HUES6 (cell line): Measurements from ENCODE around the gene GRB2.
A peak's percentile ranks its signal among the peaks of the same experiment; 100 is the strongest.
"Not testable (repeated sequence)": the region's sequence is repeated elsewhere in the genome, so short reads cannot be mapped to it uniquely, and the experiment has no call there.

Source experiments
- H3K27ac ChIP-seq: 2 replicates; pipeline ENCODE4 v1.7.0; 2013; ENCODE audit warnings: low read depth, mild to moderate bottlenecking, low read length, inconsistent platforms
- H3K27me3 ChIP-seq: 2 replicates; pipeline ENCODE4 v1.6.1; 2013; ENCODE audit warnings: low read length; ENCODE audit not compliant: control insufficient read depth, insufficient read depth
- H3K36me3 ChIP-seq: 2 replicates; pipeline ENCODE4 v1.6.1; 2013; ENCODE audit warnings: low read length; ENCODE audit not compliant: control insufficient read depth, insufficient read depth
- H3K4me1 ChIP-seq: 2 replicates; pipeline ENCODE4 v1.6.1; 2013; ENCODE audit warnings: low read length; ENCODE audit not compliant: control insufficient read depth, insufficient read depth
- H3K4me3 ChIP-seq: 2 replicates; pipeline ENCODE4 v1.5.1; 2013; ENCODE audit warnings: low read depth, low read length
- H3K9ac ChIP-seq: one replicate; pipeline ENCODE4 v1.6.1; 2013; ENCODE audit warnings: mild to moderate bottlenecking, low read length
- H3K9me3 ChIP-seq: 2 replicates; pipeline ENCODE4 v1.6.1; 2013; ENCODE audit warnings: low read depth, low read length; ENCODE audit not compliant: control insufficient read depth, insufficient read depth

GRB2 gene

DNA sequence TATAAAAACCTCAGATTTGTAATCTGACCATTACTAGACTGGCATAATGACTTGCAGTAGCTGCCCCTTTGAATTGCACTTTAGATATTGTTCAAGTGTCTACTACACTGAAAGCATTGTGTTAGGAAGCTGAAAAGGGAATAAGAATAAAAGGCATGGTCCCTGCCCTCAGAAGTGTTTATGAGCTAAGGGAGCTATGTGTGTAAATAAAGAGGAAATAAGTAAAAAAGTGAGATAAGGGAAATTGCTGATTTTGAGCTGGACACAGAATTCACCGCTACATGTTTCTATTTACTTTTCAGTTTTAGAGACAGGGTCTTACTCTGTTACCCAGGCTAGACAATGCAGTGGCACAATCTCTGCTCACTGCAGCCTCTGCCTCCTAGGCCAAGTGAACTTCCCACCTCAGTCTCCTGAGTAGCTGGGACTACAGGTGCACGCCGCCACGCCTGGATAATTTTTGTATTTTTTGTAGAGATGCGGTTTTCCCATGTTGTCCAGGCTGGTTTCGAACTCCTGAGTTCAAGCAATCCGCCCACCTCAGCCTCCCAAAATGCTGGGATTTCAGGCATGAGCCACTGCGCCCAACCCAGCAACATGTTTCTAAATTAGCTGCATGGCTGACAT is 57.0 kb downstream of the GRB2 start:
- no peak overlapping the region for H3K9ac ChIP-seq
- H3K27ac ChIP-seq = no peak overlapping the region
- H3K36me3 ChIP-seq = no peaks in the 10 kb centered on the region
- no peaks in the 10 kb centered on the region for H3K9me3 ChIP-seq
- H3K4me1 ChIP-seq = peaks cover 61% of the 10 kb centered on the region
- no peaks in the 10 kb centered on the region for H3K27me3 ChIP-seq
- no peak overlapping the region for H3K4me3 ChIP-seq

DNA sequence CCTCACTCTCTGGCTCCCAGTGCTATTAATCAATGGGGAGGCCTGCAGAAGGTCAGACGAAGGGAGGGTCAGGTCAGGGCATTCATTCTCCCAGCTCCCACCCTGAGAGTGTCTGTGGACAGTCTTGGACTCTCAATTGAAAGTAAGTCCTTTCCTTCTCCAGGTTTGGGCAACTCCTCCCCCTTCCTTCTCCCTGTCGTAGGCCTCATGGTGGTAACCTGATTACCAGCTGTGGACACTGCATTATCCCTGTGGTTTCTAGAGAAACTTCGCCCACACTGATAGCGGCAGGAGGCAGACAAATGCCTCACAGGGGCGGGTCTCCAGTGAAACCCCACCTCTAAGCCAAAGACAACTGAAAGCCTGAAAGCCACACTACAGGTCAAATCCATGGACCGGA is 58.6 kb downstream of the GRB2 start:
- H3K36me3 ChIP-seq = no peaks in the 10 kb centered on the region
- peak overlapping the region; percentile 24 for H3K9ac ChIP-seq
- no peaks in the 10 kb centered on the region for H3K9me3 ChIP-seq
- peak overlapping the region; percentile 7; the same call in 1 of the 2 replicates for H3K27ac ChIP-seq
- H3K4me3 ChIP-seq = peak overlapping the region; percentile 4; the same call in 1 of the 2 replicates
- peaks cover 66% of the 10 kb centered on the region for H3K4me1 ChIP-seq
- H3K27me3 ChIP-seq = no peaks in the 10 kb centered on the region

DNA sequence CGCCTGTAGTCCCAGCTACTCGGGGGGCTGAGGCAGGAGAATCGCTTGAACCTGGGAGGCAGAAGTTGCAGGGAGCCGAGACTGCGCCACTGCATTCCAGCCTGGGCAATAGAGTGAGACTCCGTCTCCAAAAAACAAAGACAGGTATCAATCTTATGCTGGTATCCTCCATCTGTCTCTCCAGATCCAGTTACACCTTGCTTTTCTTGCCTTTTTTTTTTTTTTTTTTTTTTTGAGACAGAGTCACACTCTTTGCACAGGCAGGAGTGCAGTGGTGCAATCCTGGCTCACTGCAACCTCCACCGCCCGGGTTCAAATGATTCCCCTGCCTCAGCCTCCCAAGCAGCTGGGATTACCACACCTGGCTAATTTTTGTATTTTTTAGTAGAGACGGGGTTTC is 59.1 kb downstream of the GRB2 start:
- H3K9ac ChIP-seq = peak overlapping the region; percentile 24
- not testable (repeated sequence) for H3K4me3 ChIP-seq
- H3K27ac ChIP-seq = 0 out of 2 replicates have a peak overlapping the region, but pooled peaks have one; percentile 7

DNA sequence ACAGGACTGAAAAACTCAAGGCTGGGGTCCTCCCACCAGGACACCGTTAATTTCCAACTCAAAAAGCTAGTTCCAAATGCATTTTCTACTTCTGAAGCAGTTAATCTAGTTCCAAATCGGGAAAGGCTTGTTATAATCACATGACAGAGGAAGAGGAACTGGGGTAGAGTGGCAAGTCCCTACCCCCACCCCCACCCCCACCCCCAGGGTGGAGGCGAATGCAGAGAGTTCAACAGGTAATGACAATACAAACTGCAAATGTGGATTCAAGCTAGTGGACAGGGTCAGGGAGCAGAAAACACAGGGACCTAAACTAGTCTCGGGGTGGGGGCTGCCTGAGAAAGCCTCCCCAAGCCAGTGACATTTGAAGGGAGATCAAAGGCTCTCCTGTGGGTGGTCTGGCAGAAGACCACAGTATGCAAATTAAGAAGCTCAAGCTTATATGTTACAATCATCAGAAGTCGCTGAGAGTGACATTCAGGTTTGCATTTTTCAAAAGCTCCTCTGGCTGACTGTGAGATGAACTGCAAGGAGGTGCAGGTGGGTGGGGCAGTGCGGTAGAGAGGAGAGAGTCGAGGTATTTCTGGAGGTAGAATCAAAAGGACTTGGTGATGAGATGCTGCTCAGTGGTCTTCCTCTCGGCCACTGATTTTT is 59.8 kb downstream of the GRB2 start:
- peaks cover 63% of the 10 kb centered on the region for H3K4me1 ChIP-seq
- peak overlapping the region; percentile 75 for H3K9ac ChIP-seq
- H3K36me3 ChIP-seq = no peaks in the 10 kb centered on the region
- no peaks in the 10 kb centered on the region for H3K9me3 ChIP-seq
- H3K27ac ChIP-seq = peak overlapping the region; percentile 70; the same call in 1 of the 2 replicates
- H3K4me3 ChIP-seq = peak overlapping the region; percentile 47
- no peaks in the 10 kb centered on the region for H3K27me3 ChIP-seq

More for the DNA sequence above, 59.1 kb downstream of the GRB2 start:
- H3K4me1 ChIP-seq = peaks cover 66% of the 10 kb centered on the region
- not testable (repeated sequence) for H3K27me3 ChIP-seq, H3K36me3 ChIP-seq, H3K9me3 ChIP-seq

DNA sequence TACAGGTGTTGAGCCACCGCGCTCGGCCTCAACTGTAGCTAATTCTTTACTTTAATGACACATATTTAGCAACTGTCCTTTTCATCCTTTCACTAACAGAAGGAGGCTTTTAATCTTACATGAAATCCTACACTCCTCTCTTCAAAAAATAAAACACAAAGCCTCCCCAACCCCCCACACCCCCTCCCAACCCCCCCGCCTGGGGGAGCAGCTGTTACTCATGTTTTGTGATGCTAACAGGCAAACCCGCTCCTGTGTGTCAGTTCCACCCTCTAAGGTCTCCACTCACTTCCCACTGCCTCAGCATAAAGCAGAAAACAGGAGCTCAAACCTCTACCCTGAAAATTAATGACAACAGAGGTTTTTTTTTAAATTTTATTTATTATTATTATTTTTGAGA is 60.8 kb downstream of the GRB2 start:
- H3K9ac ChIP-seq = peak overlapping the region; percentile 47
- H3K27me3 ChIP-seq = no peaks in the 10 kb centered on the region
- peaks cover 61% of the 10 kb centered on the region for H3K4me1 ChIP-seq
- peak overlapping the region; percentile 41; the same call in 1 of the 2 replicates for H3K4me3 ChIP-seq
- peak overlapping the region; percentile 70 for H3K27ac ChIP-seq
- no peaks in the 10 kb centered on the region for H3K9me3 ChIP-seq
- H3K36me3 ChIP-seq = no peaks in the 10 kb centered on the region

DNA sequence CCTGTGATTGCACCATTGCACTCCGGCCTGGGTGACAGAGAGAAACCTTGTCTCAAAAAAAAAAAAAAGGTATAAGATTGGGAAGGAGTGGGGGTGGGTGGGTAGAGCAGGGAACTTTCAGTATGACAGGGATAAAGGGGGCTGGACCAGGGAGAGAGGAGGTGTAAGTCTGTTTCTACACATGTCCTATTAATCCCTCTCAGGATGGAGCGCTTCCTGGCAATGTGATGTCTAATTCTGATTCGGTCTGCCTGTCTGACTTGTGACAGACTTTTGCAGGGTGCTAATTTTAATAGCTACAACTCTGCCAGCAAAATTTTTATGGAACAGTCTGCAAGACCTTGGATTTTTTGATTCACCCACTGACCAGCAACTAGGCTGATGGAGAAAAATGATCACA is 62.5 kb downstream of the GRB2 start:
- Histone ChIP-seq H3K9me3 (no peaks in the 10 kb centered on the region), H3K4me1 (peaks cover 61% of the 10 kb centered on the region), H3K27ac (no peak overlapping the region), H3K36me3 (no peaks in the 10 kb centered on the region), H3K27me3 (no peaks in the 10 kb centered on the region), H3K9ac (no peak overlapping the region), H3K4me3 (no peak overlapping the region)

DNA sequence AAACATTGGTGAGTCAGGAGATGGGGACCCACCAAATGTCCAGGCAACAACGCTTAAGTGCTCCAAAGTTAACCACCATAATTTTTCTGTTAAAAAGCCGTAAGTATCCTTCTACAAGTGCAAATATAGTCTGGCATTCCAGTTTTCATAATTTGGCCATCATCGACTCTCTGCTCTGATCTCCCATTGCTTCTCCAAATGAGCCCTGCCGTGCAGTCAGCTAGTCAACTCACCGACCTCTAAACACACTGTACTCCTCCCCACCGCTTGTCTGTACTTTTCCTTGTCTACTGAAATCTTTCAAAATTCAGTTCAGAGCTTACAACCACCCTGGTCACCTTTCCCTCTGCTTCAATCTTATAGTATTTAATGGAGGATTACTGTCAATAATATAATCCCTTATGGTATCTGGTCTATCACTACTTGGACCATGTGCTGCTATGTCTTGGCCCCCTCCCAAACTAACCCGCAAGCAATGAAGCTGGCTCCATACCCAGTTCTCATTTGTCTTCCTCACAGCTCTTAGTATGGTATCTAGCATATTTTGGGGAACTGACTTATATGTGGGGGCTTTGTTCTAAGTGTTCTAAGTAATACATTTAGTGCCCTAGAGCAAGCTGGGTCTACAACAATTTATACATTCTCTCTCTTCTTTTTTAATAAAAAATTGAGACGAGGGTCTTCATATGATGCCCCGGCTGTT is 63.5 kb downstream of the GRB2 start:
- no peaks in the 10 kb centered on the region for H3K36me3 ChIP-seq
- H3K4me1 ChIP-seq = peaks cover 53% of the 10 kb centered on the region
- no peak overlapping the region for H3K4me3 ChIP-seq
- H3K9me3 ChIP-seq = no peaks in the 10 kb centered on the region
- H3K27ac ChIP-seq = 0 out of 2 replicates have a peak overlapping the region, but pooled peaks have one; percentile 45
- H3K27me3 ChIP-seq = no peaks in the 10 kb centered on the region
- no peak overlapping the region for H3K9ac ChIP-seq

- Histone ChIP-seq H3K4me3 (no peak overlapping the region), H3K9ac (no peak overlapping the region), H3K4me1 (peaks cover 42% of the 10 kb centered on the region), H3K36me3 (no peaks in the 10 kb centered on the region), H3K9me3 (no peaks in the 10 kb centered on the region), H3K27me3 (no peaks in the 10 kb centered on the region), H3K27ac (no peak overlapping the region)
These were observed 64.8 kb downstream of the GRB2 start for GRCh38 chr17:75340631-75341030.

GRCh38 chr17:75339971-75340370 is 65.5 kb downstream of the GRB2 start:
- H3K9ac ChIP-seq = no peak overlapping the region
- H3K4me1 ChIP-seq = peaks cover 43% of the 10 kb centered on the region
- H3K27ac ChIP-seq = no peak overlapping the region
- no peak overlapping the region for H3K4me3 ChIP-seq
- H3K27me3 ChIP-seq = no peaks in the 10 kb centered on the region
- H3K36me3 ChIP-seq = no peaks in the 10 kb centered on the region
- H3K9me3 ChIP-seq = no peaks in the 10 kb centered on the region

- Histone ChIP-seq H3K9ac (no peak overlapping the region), H3K27me3 (no peaks in the 10 kb centered on the region), H3K9me3 (no peaks in the 10 kb centered on the region), H3K36me3 (no peaks in the 10 kb centered on the region), H3K4me1 (peaks cover 30% of the 10 kb centered on the region), H3K4me3 (no peak overlapping the region), H3K27ac (no peak overlapping the region)
These were observed 67.1 kb downstream of the GRB2 start for GRCh38 chr17:75338335-75338734.

- peaks cover 14% of the 10 kb centered on the region; the same call in 1 of the 2 replicates for H3K4me1 ChIP-seq
- H3K9me3 ChIP-seq = no peaks in the 10 kb centered on the region
- no peaks in the 10 kb centered on the region for H3K27me3 ChIP-seq
- no peak overlapping the region for H3K27ac ChIP-seq
- H3K36me3 ChIP-seq = peaks cover 6% of the 10 kb centered on the region
- H3K9ac ChIP-seq = no peak overlapping the region
- H3K4me3 ChIP-seq = no peak overlapping the region
These were observed 70.2 kb downstream of the GRB2 start for GRCh38 chr17:75335315-75335714.
